Fibroblast of skin of right biceps (primary cell): Measurements from ENCODE around the gene RFPL3.
"Not testable (repeated sequence)": the region's sequence is repeated elsewhere in the genome, so short reads cannot be mapped to it uniquely, and the experiment has no call there.

ENCODE experiments used
- DNase-seq: peaks from one replicate; pipeline ENCODE4 v3.0.0-alpha.2; 2013

The RFPL3 gene

GRCh38 chr22:32331236-32331917 lies 26.3 kb upstream of the RFPL3 start:
- DNase-seq = no peak

GRCh38 chr22:32331918-32332725 lies 25.5 kb upstream of the RFPL3 start:
- no peak for DNase-seq

- DNase-seq = no peak
Observed at GRCh38 chr22:32333141-32333768, 24.4 kb upstream of the RFPL3 start.

- no peak for DNase-seq
Observed at GRCh38 chr22:32333769-32334659, 23.7 kb upstream of the RFPL3 start.

DNA sequence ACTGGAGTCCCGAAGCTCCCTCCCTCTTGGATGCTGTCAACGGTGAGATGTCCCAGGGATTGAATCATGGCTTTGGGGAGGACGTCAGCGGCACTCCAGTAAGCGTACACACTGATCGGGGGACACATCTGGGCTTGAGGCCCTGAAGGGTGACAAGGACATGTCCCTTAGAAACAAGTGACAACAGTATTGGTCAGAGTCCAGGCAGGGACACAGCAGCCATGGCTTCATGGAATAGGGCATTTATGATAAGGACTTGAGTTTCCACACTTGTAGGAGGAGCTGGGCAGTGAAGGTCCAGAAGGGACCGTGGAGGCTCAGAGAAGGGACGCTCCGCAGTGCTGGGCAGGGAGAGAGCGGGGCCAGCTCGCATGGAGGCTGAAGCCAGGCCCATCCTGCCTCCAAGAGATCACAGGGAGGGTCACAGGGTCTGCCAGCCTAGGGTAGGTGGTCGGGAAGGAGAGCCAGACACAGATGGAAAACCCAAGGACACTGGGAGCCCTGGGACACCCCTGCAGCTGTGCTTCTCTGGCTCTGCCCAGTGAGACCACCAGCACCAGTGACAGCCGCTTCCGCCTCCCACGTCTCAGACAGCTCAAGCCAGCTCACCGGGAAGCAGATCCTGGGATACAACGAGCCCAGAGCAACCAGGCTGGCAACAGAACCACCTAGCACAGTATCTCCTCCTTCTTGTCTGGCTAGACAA lies 22.9 kb upstream of the RFPL3 start:
- DNase-seq = no peak

DNA sequence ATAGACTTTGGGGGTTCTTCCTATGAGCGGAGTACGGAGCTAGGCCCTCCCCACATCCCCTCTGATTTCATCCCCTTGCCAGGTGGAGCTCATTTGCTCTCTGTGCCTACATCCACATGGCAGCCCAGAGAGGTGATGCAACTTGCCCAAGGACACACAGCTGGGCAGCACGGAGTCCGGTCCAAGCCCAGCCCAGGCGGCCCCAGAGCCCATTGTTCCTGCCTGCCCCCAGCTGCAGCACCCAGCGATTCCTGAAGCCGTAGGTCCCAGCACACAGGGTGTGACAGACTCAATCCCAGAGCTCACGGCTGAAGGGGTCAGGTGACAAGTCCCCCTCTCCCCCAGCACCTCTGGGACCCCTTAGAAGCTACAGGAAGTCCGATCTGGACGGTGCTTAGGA lies 22.2 kb upstream of the RFPL3 start:
- no peak for DNase-seq

- no peak for DNase-seq
Observed at GRCh38 chr22:32336121-32336603, 21.5 kb upstream of the RFPL3 start.

DNA sequence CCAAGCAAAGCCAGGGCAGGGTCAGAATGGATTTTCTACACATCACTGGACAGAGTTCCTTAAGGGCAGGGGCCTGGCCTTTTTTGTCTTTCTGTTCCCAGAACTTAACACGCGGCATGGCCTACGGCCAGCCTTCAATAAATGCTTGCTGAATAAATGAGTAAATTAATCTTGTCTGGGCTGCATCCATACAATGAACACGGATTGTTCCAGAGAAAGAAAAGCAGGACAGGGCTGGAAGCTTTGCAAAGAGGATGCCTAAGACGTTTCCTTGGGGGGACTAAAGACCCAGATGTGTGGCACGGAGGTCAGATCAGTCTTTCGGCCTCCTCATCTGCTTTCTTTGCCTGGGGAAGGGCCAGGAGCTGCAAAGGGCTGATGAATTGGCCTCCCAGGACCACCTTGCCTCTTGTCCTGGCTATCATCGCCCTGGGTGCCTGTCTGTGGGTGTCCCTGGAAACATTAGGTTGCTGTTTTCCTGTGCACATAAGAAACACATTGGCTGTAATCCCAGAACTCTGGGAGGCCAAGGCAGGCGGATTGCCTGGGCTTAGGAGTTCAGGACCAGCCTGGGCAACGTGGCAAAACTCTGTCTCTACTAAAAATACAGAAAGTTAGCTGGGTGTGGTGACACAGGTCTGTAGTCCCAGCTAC lies 20.8 kb upstream of the RFPL3 start:
- no peak for DNase-seq

DNA sequence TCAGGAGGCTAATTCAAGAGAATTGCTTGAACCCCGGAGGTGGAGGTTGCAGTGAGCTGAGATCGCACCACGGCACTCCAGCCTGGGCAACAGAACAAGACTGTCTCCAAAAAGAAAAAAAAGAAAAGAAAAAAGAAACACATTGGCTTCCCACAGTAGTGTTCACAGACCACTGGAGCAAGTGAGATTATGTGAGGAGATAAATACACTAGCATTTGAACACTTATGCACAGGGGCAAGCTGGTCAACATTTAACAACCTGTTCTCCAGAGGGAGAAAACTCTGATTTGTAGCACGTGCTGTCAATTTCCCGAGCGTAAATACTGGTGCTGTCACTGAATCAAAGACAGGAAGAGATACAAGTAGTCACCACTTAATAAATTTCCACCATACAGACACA lies 20.2 kb upstream of the RFPL3 start:
- not testable (repeated sequence) for DNase-seq

GRCh38 chr22:32338757-32339156 lies 18.9 kb upstream of the RFPL3 start:
- no peak for DNase-seq

DNA sequence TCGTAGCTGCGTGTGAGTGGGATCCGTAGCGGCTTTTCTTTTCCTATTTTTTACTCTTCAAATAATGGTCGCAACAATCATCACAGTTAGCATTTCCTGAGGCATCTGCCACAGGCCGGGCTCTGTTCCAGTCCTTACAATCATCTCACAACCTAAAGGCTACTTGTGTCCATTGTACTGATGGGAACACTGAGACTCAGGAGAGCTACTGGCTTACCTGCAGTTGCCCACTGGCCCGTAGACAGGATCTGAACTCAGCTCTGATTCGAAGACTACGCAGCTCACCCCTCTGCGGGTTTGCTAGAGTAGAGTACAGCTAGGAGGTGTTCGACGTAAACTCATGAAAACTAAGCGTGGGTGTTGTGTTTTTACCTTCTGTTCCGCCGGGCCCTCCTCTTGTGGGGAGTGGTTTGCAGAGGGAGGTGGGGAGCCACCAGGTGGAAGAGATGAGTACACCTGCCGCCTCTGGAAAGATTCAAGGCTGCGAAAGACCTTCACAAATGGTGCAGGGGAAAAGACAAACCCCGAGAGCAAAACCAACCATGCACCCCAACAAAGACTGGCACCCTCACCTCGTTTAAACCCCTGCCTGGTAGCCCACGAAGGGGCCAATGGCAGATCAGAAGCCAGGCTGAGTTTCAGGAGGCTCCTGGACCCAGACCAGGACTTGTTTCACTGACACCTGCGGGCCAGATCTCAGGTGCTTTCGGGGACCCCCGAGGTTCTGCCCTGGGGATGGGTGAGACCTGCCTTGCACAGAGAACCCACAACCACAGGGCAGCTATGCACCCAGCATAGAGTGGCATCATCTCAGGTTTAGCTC lies 18.3 kb upstream of the RFPL3 start:
- no peak for DNase-seq

DNA sequence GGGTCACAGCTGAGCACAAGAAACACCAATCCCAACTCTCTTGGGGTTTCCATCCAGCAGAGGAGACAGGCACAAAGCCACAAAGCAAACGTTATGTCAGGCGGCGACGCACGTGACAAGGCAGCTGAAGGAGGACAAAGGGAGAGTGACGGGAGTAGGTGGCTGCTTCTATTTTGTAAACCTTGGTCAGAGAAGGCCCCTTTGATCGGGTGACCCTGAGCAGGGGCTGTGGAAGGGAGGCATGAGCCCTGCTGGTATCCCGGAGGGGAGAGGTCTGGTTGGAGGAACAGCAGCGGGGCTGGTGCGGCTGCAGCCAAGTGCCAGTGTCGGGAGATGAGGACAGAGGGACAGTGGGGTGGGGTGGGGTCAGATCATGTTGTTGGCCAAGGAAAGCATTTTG lies 17.3 kb upstream of the RFPL3 start:
- DNase-seq = no peak

- DNase-seq = no peak
Observed at GRCh38 chr22:32341122-32341740, 16.4 kb upstream of the RFPL3 start.

- no peak for DNase-seq
Observed at GRCh38 chr22:32342977-32343376, 14.7 kb upstream of the RFPL3 start.

- no peak for DNase-seq
Observed at GRCh38 chr22:32343941-32344340, 13.7 kb upstream of the RFPL3 start.

- no peak for DNase-seq
Observed at GRCh38 chr22:32348031-32348611, 9.5 kb upstream of the RFPL3 start.

- DNase-seq = not testable (repeated sequence)
Observed at GRCh38 chr22:32351875-32352274, 5.8 kb upstream of the RFPL3 start.

DNA sequence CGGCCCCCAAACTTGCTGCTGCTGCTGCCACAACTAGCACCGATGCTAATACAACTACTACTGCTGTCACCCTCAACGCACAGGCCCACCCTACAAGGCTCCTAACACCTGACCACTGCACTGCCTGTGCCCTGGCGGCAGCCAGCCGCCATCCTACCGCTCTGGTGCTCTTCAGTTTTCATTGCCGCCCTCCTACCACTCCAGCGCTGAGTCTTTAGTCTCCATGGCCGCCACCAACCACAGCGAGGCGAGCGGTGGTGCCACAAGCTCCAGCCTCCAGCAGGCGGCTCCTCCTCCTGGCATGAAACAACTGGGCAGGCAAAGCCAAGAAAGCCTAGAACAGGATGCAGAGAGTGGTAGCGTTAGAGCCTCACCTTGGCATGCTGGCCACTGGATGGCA lies 5.0 kb upstream of the RFPL3 start:
- no peak for DNase-seq

DNA sequence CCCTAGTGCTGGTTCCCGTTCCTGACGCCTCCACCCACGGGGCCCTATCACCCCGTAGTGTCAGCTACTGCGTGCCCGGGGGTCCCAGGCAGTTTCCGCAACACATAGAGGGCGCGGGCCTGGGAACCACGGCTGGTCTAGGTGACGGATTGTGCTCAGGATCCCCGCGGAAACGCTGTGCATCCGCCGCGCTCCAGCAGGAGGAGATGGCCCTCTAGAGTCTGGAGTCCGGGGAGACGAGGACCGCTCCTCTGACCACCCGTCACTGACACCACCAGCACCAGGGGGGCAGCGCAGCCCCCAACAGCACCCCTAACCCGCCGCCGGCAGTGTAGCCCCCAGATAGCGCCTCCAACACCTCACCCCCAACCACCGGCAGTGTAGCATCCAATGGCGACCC lies 4.4 kb upstream of the RFPL3 start:
- no peak for DNase-seq

DNA sequence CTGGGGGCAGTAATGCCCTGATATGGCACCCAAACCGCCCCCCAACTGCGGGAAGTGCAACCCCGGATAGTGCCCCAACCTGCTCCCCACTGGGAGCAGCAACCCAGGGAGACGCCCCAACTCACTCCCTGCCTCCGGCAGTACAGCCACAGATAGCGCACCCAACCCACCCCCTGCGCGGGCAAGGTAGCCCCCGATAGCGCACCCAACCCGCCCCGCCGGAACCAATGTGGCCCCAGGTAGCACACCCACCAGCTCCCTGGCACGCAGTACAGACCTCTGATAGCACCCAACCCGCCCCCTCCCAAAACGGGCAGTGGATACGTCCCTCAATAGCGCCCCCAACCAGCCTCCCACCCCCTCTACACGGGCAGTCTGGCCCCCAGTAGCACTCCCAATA lies 3.8 kb upstream of the RFPL3 start:
- DNase-seq = no peak
